ENCODE results near the gene KCNK5.

The KCNK5 gene

DNA sequence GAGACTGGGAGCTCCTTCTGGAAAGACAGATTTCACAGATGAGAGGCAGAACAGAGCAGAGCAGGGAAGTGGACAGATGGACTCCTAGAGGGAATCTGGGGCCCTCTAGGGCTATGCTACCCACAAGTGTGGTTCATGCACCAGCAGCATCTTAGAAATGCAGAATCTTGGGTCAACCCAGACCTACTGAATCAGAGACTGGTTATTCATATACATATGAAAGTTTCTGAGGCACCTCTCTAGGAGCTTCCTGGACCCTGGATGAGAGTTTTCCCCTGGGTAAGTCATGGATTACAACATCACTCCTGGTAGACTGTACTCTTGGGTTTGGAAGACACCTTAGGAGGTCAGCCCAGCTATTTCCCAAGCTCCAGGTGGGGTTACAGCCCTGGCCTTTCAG is 58.9 kb downstream of the KCNK5 start:
- FAIRE-seq: no peak

DNA sequence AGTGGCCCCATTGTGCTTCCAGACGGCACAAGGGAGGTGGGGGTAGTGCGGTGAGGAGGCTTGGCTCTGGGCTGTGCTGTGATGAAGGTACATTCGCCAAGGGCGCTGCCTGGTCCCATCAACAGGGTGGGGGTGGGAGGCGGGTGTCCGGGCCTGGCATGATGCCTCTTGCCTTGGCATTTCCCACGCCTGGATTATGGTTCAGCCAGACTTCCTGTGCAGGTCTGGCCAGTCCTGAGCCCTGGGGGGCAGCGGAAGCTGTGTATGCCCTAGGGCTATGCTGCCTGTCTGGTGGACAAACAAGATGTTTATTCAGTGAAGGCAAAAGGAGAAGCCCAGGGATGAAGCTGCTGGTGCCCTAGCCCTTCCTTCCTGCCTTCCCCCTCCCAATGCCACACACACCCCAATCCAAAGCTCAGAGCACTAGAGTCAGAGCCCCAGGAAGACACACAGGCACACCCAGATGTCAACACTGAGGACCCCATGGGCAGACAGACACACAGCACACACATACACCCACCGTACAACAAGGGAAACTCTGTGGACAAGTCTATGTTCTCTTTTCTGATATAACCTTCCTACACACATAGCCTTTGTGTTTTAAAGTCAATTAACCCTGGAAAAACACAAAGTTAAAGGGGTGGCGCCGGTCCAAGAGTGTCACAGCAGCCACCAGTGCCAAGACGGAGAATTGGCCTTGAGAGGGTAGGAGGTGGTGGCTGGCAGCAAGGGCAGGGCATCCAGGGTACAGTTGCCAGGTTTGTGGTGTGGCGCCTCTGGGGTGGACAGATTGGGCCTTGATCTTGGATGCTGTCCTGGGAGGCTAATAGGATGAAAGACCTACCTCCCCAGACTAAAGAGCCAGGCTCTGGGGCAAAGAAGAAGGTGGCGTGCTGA is 59.6 kb downstream of the KCNK5 start:
- no peak for FAIRE-seq

DNA sequence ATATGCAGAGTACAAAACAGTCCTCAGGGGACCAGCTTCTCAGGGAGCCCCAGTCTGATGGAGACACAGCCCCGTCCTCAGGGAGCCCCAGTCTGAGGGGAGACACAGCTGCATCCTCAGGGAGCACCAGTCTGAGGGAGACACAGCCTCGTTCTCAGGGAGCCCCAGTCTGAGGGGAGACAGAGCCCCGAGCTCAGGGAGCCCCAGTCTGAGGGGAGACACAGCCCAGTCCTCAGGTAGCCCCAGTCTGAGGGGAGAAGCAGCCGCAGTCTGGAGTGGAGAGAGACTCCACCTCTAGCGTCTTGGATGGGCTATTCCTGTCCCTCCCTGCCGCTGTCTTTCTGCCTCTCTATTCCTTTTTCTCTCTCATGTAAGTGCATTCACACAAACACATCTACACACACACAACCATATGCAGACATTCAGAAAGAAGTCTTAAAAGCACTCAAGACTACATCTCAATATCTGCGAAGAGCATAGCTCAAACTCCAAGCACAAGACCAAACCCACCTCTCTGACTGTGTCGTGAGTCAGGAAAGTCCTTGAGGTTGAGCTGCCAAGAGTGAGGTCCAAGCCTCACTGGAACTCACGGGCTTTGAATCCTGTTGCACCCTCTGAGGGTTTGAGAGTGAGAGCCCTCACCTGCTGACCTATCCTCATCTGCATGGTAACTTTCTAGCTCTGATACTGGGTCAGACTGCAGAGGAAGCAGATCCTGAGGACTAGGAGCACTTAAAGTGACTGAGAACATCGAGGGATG is 61.2 kb downstream of the KCNK5 start:
- FAIRE-seq: no peak

DNA sequence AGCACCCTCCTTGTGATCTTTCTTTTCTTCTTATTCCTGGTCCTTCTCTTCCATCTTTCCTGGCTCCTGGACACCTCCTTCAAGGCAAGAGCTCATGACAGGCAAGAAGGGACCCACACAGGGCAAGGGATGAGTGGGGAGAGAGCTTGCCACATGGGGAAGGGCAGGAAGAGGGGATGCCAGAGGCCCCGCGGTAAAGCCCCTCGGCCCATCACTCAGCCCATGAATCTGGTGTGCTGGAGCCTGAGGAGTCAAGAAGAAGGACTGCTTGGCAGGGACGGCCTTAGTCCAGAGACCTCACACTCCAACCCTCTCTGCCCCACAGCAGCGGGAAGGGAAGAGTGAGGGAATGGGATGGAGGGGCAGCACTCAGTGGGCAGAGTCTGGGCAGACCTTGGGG is 62.0 kb downstream of the KCNK5 start:
- FAIRE-seq: no peak

DNA sequence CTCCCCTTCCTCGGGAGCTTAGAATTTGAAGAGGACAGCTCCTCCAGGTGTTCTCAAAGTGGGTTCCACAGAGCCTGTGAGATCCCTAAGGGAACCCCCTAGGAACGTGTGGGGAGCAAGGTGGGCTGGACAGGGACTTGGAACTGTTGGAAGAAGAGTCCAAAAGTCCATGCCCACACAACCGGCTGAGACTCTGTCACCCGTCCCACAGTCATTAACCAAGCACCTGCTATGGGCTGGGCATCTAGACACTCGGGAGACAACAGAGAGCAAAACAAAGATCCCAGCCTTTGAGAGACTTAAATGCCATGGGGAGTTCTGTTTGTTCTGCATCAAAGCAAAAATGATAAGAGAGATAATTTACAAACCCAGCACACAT is 62.4 kb downstream of the KCNK5 start:
- no peak for FAIRE-seq

DNA sequence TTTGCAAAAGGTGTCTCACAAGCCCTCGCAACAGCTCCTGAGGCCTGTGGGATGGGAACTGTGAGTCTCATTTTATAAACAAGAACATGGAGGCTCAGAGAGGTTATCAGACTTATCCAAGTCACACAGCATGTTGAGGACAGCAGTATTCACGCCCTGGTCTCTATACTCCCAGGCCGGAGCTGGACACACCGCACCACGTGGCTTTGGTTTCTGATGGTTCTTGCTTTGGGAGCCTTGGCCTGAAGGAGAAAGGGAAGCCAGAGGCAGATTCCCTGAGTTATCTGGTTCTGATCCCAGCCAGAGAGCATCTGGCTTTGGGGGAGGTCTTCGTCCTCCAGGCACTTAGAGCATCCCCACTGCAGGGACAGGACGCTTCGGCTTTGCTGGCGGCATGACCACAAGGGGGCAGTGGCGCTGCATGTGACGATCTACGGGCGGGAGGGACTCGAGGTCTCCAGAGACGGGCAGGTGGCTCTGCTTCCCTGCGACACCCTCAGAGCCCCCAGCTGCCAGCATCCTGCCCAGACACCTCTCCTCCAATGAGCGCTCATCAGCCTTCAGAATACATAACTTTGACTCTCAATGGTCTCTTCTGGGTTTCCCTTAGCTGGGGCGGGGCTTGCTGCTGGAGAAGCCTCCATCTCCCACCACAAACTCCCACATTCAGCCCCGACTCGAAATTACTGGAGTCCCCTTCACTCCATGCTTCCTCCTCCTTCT is 62.9 kb downstream of the KCNK5 start:
- no peak for FAIRE-seq

DNA sequence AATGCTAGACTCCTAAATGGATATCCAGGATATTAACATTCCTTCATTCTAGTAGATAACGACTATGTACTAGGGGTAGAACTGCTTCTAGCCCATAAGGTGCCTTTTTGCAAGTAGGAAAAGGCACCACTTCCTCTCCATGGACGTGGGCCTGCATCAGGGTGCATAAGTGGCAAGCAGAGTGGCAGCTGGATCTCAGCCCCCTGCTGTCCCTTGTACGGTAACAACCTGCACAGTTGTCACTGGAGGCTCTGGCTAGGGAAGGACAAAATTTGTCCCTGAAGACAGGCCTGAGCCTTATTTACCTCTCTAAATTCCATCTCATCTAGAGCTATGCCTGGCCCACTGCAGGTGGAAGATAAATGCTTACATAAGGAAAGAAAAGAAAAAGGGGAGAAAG is 71.8 kb downstream of the KCNK5 start:
- no peak for FAIRE-seq

DNA sequence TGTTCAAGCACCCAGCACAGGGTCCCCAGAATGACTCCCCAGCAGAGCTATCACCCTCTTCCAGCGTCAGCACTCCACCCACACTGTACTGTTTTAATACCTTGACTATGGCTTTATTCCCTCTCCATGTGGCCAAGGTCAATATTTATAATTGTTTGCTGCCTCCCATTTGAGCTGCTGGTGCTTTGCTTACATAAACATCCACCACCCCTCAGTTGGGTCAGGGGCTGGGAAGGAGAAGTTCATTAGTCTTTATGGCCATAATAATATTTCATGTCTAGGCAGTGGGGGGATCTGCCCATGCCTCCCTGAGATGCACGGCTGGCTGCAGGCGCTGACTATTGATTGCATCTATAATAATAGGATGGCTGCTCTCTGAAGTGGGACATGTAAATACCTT is 72.5 kb downstream of the KCNK5 start:
- FAIRE-seq: no peak

DNA sequence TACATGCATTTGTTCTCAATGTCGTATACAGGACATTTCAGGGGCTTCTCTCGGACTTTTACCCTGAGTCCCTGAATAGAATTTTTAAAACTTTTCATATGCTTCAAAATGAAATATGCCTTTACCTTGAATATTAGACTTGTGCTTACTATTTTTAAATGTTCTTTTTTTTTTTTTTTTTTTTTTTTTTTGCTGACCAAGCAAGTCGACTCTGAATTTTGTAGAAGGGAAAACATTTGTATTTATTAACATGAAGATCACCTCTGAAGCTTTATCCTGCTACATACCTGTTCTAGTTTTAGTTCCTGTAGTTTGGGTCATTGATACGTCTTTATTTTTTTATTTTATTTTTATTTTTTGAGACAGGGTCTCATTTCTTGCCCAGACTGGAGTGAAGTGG is 74.6 kb downstream of the KCNK5 start:
- FAIRE-seq: no peak

DNA sequence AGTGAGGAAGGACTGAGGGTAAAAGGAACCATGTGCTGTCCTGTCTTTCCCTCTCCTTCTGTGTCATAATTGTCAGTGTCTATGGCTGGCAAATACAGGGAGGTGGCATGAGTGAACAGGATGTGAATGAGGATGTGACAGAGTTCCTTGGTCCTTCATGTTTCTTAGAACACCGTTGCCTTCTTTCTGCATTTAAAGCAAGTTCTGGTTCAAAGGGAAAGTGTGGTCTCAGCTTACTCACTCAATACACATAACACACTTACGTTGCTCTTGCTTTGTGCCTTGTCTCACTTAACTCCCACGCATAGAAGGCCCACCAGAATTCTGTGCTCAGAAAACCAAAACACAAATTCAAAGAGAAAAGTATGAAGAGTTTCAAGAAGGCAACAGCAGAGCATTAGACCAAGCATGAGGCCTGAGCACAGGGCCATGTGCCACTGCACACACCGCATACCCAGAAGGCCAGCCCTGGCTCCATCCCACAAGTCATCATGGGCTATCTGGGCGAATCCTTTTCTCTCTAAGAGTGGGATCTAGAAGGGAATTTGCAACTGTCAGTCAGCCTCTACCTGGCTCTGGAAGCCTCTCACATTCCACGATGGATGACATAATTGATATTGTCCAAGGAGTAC is 75.4 kb downstream of the KCNK5 start:
- no peak for FAIRE-seq

DNA sequence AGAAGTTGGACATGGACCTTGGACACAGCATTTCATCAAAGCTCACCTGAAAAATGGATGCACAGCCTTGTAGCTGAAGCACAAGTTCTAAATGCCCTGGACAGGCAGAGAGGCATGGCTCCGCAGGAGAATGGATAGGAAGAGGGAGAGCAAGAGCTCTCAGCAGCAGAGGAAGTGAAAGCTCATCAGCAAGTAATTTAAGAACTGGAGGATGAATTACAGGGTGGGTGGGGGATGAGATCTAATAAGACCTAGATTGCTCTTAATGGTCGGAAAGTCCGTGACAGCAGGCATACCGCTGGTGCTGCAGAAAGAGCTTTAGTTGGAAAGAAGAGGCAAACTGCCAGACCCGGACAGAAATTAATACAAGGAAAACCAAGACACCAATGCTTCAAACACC is 77.0 kb downstream of the KCNK5 start:
- no peak for FAIRE-seq

DNA sequence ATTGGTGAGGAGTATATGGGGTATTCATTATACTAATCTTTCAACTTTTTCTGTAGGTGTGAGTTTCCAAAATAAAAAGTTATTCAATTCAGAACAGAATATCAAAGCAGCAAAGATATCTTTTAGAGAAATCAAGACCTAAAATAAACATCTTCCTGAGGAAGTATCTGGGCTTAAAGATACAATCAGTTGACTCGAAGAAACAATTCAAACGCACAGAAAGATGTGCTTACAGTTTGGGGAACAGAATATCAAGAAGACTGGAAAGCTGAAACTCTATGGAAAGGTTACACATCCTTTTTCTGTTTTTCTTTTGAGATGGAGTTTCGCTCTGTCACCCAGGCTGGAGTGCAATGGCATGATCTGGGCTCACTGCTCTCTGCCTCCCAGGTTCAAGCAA is 78.1 kb downstream of the KCNK5 start:
- FAIRE-seq: no peak

DNA sequence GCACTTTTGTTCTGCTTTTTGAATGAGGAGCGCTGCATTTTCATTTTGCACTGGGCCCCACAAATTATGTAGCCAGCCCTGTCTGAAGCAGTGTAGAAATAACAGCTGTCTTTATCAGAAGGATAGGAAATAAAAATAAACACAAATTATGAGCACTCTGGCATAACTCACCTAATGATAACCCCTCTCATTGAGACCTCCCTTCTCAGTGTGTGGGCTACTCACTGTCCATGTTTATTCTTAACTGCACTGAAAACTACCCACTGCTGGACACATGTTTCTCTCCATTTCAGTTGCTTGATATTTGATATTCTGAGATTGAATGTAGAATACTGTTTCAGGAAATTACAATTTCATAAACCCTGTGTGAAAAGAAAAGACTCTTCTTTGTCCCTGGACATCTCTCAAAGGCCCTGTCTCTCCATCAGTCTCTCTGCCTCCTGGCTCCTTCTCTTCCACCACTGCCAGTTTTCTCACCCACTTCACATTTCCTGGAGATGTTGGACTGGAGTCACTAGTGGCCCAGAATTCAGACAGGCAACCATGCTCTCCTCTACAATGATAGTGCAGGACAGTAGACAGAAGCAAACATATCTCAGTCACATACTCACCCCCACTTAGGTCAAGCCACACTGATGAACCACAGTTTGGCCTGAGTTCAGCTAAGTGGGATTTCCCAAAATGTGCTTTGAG is 84.6 kb downstream of the KCNK5 start:
- FAIRE-seq: no peak

DNA sequence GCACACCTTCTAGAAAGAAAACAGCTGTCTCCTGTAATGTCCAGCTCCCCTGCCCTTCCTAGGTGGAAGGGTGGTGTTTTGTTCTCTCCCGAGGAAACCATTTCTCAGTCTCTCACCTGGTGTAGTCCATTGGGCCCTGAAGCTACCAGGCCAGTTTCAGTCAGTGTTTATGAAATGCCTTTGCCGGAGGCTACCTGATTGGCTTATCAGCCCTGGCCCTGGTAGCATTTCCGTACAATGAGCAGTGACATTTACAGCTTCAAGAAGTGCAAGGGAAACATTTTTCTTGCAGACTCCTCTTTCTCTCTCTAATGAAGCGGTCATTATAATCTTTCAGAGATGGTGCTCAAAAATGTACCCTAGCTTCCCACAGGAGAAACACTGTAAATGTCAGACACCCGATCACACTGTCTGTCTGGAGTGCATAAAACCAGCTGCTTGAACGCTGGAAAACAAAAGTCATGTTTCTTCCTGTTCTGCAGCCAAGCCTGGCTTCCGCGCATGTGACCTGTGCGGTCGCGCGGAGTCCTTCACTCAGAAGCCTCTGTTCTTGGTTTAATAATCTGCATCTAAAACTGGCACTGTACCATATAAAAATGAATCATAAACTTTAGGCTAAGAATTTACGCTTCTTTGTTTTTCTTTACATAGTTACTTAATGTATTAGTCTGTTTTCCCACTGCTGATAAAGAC is 85.9 kb downstream of the KCNK5 start:
- no peak for FAIRE-seq

DNA sequence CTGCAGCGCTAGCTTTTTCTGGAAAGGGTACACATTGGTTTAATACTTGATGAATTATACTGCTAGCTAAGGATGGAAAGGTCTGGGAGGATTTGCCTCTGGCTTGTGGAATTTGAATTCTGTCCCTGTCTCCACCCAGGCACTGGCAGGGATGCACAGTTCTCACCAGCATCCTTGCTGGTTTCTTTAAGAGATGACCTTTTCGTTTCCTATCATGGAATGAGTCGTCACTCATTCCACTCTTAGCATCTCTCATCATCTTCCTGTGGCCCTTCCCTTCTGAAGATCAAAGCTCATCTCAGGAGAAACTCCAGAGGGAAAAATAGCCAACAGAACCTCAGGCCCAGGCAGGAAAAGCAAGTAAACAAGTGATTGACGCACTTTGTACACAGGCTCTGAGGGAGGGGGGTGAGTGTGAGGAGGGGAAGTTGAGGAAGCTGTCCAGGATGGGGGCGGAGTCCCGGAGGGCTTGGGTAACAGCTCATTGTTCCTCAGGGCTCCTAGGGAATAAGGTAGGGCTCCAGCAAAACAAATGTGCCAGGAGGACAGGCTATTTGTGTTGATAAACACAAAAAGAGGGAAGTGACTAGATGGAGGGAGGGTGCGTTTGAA is 88.6 kb downstream of the KCNK5 start:
- no peak for FAIRE-seq

Data from TTC549 (cell line).